Measurements from ENCODE around the gene PDE10A.

The PDE10A gene

GRCh38 chr6:165653607-165654006, 9.4 kb downstream of the PDE10A start:
- DNase-seq = no peak

DNA sequence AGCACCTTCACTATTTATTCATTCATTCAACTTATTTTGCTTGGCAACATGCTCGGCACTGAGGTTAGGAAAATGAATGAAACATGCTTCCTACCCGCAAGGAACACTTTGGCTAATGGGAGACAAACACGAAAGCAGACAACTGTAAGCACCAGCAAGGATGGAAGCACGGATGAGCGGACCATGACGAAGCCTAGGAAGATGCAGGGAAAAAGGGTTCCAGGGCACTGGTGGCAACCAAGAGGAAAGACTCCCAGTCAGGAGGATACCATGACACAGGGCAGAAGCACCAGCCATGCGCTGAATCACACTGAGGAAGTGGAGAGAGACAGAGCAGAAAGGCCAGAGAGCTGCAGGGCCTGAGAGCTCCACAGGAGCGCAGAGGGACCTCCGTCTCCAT, 9.8 kb downstream of the PDE10A start:
- DNase-seq = no peak

- DNase-seq = no peak
Observed at GRCh38 chr6:165652766-165653165, 10.3 kb downstream of the PDE10A start.

DNA sequence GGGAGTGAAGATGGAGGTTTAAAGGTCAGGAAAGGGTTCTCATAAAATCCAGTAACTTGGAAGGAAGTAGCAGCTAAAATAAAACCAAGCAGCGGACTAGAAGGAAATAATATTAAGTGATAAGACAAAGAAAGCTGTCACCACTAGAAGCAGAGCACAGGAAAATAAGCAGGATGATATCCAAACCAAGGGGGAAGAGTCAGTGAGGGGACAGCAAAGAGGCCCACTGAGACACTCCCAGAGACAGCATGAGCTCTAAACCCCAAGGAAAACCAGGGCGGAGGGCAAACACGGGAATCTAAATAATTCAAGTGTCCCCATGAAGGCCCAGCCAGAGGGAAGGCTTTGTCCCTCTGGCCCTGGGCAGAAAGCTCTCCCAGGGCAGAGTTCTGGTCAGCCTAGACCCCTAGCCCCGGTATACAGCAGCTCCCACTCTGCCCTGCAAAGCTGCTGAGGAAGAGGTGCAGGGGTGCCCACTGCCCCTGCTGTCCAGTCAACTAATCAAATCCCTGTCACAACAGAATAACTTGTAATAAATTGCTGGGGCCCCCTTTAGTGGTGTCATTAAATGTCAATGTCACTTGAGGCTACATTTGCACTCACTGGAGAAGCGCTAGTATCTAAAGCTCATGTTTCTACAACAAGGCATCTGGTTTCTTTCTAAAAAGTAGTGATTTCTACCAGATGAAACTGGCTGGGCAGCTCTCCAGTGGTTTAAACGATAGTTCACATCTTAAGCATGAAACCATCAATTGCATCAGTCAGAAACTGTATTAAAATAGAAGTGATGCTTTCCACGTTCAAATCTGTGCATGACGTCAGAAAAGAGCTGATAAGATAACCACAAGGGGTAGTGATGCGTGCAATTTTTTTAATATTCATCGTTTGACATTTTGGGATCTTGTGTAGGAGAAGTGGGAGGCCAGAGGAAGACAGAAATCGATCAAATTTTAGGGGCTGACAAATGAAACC, 13.6 kb downstream of the PDE10A start:
- no peak for DNase-seq

DNA sequence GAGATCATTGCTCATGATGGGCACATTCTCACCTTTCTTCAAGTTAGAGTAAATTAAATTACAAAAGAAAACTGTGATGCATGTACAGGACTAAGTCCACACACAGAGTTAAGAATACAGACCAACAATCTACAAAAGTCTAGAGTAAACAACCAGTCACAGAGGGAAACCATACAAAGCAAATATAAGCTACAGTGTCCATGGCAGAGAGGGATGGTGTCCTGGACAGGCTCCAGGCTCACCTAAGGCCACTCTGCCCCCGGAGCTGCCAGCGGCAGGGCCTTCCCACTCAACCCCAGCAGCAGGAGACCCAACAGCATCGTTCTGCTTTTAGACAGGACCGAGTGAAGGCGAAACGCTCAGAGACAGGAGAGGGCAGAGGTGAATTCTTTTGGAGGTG, 16.0 kb downstream of the PDE10A start:
- DNase-seq = peak; percentile 58

DNA sequence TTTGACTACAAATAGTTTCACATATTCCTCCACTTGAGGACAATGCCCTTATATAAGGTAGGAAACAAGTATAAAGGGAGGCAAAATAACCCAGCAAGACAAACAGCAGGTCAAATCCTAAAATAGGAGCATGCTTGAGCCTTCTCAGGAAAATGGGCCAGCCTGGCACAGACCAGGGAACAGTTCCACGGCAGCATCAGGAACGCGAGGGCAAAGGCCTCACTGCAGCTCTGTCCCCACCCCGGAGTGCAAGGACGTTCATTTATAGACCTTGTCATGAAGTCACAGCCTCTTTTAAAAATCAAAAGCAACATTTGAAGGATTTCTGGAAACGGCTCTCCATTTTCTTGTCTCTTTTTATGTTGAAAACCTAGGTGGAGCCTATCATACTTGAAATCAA, 17.1 kb downstream of the PDE10A start:
- DNase-seq = no peak

- no peak for DNase-seq
Observed at GRCh38 chr6:165644586-165645266, 18.3 kb downstream of the PDE10A start.

GRCh38 chr6:165643015-165643414, 20.0 kb downstream of the PDE10A start:
- DNase-seq = no peak

DNA sequence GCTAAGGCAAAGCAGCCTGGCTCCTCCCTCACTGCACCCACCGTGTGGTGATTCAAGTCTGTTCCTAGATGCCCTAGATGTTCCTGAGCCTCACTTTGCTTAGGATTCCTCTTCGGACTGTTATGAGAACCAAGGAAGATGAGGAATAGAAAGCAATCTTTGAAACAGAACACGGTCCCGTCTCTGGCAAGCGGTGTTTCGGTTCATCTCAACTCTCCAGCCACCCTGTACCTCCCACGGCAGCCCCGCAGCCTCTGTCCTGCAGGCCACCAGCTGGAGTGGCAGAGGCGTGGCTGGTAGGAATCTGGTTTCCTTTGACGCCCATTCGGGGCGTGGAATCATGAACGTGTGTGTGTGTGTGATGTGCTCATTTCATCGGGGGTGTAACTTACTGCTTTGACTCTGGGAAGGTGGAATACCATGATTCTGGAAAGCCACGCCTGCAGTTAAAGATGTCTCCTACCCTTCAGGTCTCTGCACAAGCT, 21.3 kb downstream of the PDE10A start:
- no peak for DNase-seq

GRCh38 chr6:165640806-165641205, 22.2 kb downstream of the PDE10A start:
- no peak for DNase-seq

GRCh38 chr6:165638530-165638929, 24.5 kb downstream of the PDE10A start:
- DNase-seq = no peak

- DNase-seq = no peak
Observed at GRCh38 chr6:165637586-165637985, 25.5 kb downstream of the PDE10A start.

- DNase-seq = no peak
Observed at GRCh38 chr6:165636402-165637048, 26.5 kb downstream of the PDE10A start.

DNA sequence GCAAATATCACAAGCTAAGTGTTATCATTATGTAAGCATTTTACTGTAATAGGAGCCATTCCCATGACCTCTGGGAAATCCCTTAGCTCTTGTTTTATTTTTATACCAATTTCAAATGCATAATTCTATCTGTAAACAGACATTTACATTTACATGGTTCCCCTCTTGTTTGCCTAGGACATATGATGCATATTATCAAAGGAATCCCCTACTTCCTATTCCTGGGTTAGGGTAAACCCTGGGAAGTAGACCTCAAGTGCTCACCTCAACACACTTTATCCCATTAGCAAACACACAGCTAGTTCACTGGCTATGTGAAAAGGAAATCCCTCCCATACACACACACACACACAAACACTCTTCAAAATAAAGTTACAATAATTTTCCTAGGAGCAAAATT, 27.1 kb downstream of the PDE10A start:
- no peak for DNase-seq

DNA sequence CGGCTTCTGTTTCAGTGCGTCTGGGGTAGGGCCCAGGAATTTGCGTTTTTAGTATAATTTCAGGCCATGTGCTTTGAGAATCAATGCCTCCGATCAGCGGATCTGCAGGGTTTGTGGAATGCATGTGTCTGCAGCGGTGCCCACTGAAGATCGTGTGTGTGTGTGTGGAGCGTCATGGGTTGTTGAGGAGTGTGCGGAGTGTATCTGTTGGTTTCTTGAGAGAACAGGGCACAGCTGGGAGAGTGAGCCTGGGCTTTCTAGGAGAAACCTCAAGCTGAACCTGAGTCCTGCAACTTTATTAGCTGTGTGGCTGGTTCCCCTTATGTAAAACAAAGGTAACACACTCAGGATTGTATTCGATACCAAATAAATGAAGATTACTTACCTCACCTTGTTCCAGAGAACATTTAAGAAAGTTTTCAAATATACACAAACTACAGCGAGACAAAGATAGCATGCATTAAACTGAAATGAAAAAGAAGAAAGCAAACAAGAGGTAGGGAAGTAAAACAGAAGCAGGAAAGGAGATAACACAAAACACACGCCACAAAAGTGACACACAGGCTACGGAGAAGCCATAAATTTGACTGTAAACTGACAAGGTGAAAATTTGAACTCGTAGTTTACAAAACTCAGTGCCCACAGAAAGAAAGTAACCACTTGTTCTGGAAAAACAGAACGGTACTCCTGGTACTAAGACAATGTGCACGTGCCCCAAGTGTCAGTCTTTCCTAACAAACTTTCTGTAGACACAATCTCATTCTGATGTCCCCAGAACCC, 28.8 kb downstream of the PDE10A start:
- no peak for DNase-seq

GRCh38 chr6:165632194-165632593, 30.8 kb downstream of the PDE10A start:
- no peak for DNase-seq

GRCh38 chr6:165630544-165630953, 32.5 kb downstream of the PDE10A start:
- no peak for DNase-seq

DNA sequence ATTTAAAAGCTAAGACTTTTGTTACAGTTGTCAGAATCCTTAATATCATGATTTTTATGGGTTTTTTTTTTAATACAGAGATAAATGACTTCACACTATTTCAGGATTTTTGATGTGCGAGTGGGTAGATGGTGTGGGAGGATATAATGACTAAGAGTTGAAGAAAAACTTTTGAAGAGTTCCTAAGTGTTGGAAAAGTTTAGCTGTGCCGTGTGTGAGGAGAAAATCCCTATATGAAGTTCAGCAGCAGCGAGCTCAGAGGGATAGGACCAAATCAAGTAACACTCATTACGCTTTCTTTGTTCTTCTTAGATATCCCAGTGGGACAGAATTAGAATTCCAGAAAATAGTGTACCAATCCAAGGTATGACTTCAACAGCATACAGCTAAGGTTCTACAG, 34.1 kb downstream of the PDE10A start:
- DNase-seq = no peak

- DNase-seq = no peak
Observed at GRCh38 chr6:165627366-165627765, 35.7 kb downstream of the PDE10A start.

- DNase-seq = no peak
Observed at GRCh38 chr6:165626711-165627110, 36.3 kb downstream of the PDE10A start.

- no peak for DNase-seq
Observed at GRCh38 chr6:165624871-165625639, 38.0 kb downstream of the PDE10A start.

DNA sequence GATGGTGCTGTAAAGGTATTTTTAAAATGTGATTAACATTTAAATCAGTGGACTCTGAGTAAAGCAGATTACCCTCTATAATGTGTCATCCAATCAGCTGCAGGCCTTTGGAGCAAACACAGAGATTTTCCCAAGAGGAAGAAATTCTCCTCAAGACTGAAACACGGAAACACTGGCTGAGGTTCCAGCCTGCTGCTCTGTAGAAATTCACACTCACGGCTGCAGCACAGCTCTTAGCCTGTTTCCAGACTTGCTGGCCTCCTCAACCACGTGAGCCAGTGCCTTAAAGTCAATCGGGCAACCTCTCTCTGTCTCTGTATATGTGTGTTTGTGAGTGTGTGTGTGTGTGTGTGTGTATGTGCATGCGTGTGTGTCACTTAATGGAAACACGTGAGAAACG, 41.1 kb downstream of the PDE10A start:
- no peak for DNase-seq

All from NCI-H1092 treated with DMSO at 0.1 percent for 48 hours (cell line).